CD14-positive monocyte (primary cell): ENCODE measurements around the gene FAM131A. TPM values are rescaled to one million over a fixed set of nuclear protein-coding genes. Genes with fewer than 3 reads are reported as not detected.

Experiments used
- DNase-seq, 3 donors: peaks; one replicate each; pipeline ENCODE4 v3.0.0-alpha.2; 2011 to 2022
- H2AFZ ChIP-seq: 2 replicates; pipeline ENCODE4 v1.6.0; 2012; ENCODE audit warnings: mild to moderate bottlenecking, low read depth, low read length, inconsistent platforms; ENCODE audit not compliant: insufficient read depth, poor library complexity, severe bottlenecking
- H3K27ac ChIP-seq, 2 donors: 1 replicate in 1 of 2; 2 replicates in 1 of 2; pipeline ENCODE4 v1.5.1; 2012 to 2013; ENCODE audit warnings: low read length in 2 of 2, control low read depth in 1 of 2, inconsistent platforms in 1 of 2, low read depth in 1 of 2, mild to moderate bottlenecking in 1 of 2
- H3K27me3 ChIP-seq, 2 donors: one replicate each; pipeline versions ENCODE4 v1.6.0 to v1.6.1; 2011 to 2013; ENCODE audit warnings: low read length in 2 of 2; ENCODE audit not compliant: control insufficient read depth in 2 of 2, insufficient read depth in 2 of 2
- H3K36me3 ChIP-seq, 2 donors: replicated peaks in 1 of 2; 1 replicate in 1 of 2; 2 replicates in 1 of 2; pipeline versions ENCODE4 v1.5.1 to v1.6.1; 2012 to 2013; ENCODE audit warnings: low read length in 2 of 2, control low read depth in 1 of 2, inconsistent platforms in 1 of 2, mild to moderate bottlenecking in 1 of 2; ENCODE audit not compliant: insufficient read depth in 2 of 2, control insufficient read depth in 1 of 2
- H3K4me1 ChIP-seq, 2 donors: 1 replicate in 1 of 2; 2 replicates in 1 of 2; pipeline versions ENCODE4 v1.5.1 to v1.6.1; 2012 to 2013; ENCODE audit warnings: low read length in 2 of 2, control low read depth in 1 of 2, inconsistent platforms in 1 of 2, mild to moderate bottlenecking in 1 of 2, moderate library complexity in 1 of 2; ENCODE audit not compliant: insufficient read depth in 2 of 2, control insufficient read depth in 1 of 2
- H3K4me2 ChIP-seq: replicated peaks from 2 replicates; pipeline ENCODE3; 2012; ENCODE audit warnings: low read length, moderate library complexity, mild to moderate bottlenecking; ENCODE audit not compliant: poor library complexity, severe bottlenecking; ENCODE audit errors: extremely low read depth
- H3K4me3 ChIP-seq, 3 experiments: fragments of 200-600 bp in 1 of 3; sonication (generic) in 1 of 3; replicated peaks in 1 of 3; 1 replicate in 2 of 3; 2 replicates in 1 of 3; pipeline ENCODE4 v1.5.1; 2011 to 2013; ENCODE audit warnings: low read length in 3 of 3, mild to moderate bottlenecking in 3 of 3, control low read depth in 2 of 3, low read depth in 2 of 3, inconsistent platforms in 1 of 3, moderate library complexity in 1 of 3
- H3K79me2 ChIP-seq: 2 replicates; pipeline ENCODE4 v1.6.0; 2012; ENCODE audit warnings: mild to moderate bottlenecking, control low read depth, inconsistent platforms, low read length, moderate library complexity; ENCODE audit not compliant: insufficient read depth
- H3K9ac ChIP-seq: 2 replicates; pipeline ENCODE4 v1.6.0; 2017; ENCODE audit warnings: low read length, mild to moderate bottlenecking; ENCODE audit not compliant: insufficient read depth, poor library complexity, severe bottlenecking
- H3K9me3 ChIP-seq, 2 donors: replicated peaks in 1 of 2; 1 replicate in 1 of 2; 2 replicates in 1 of 2; pipeline versions ENCODE4 v1.5.1 to v1.6.1; 2012 to 2013; ENCODE audit warnings: low read length in 2 of 2, control low read depth in 1 of 2; ENCODE audit not compliant: control insufficient read depth in 1 of 2, insufficient read depth in 1 of 2
- H4K20me1 ChIP-seq: 2 replicates; pipeline ENCODE4 v1.6.0; 2012; ENCODE audit warnings: mild to moderate bottlenecking, low read length, control low read depth, moderate library complexity; ENCODE audit not compliant: insufficient read depth
- H3K27ac Mint-ChIP-seq, 7 donors: one replicate each; pipeline ENCODE4 v1.8.0; 2020; ENCODE audit warnings: mild to moderate bottlenecking in 7 of 7, mixed read lengths in 7 of 7, moderate library complexity in 6 of 7, inconsistent platforms in 2 of 7
- H3K27me3 Mint-ChIP-seq, 3 donors: one replicate each; pipeline ENCODE4 v1.8.0; 2021 to 2022; ENCODE audit warnings: low read depth in 3 of 3, mild to moderate bottlenecking in 3 of 3, mixed read lengths in 3 of 3, moderate library complexity in 3 of 3, inconsistent platforms in 1 of 3
- H3K36me3 Mint-ChIP-seq, 2 donors: one replicate each; pipeline ENCODE4 v1.8.0; 2020; ENCODE audit warnings: mixed read lengths in 2 of 2, inconsistent platforms in 1 of 2, mild to moderate bottlenecking in 1 of 2
- H3K4me1 Mint-ChIP-seq: one replicate; pipeline ENCODE4 v1.8.0; 2020; ENCODE audit warnings: mild to moderate bottlenecking, mixed read lengths
- H3K4me3 Mint-ChIP-seq, 2 donors: one replicate each; pipeline ENCODE4 v1.8.0; 2020; ENCODE audit warnings: mild to moderate bottlenecking in 2 of 2, mixed read lengths in 2 of 2, moderate library complexity in 1 of 2
- H3K9me3 Mint-ChIP-seq, 7 donors: one replicate each; pipeline ENCODE4 v1.8.0; 2020 to 2022; ENCODE audit warnings: mixed read lengths in 7 of 7, mild to moderate bottlenecking in 6 of 7, moderate library complexity in 6 of 7, inconsistent platforms in 2 of 7
- CTCF ChIP-seq: fragments of 200-600 bp; IDR thresholded peaks from one replicate; pipeline ENCODE4 v1.8.0; 2022; ENCODE audit warnings: antibody characterized with exemption, mild to moderate bottlenecking
- WGBS: methylation state at CpG from one replicate; pipeline ENCODE4 v1.1.5; 2013; ENCODE audit warnings: missing lambda C conversion rate; ENCODE audit not compliant: insufficient coverage; 5-methylcytosine and 5-hydroxymethylcytosine counted together
- intact Hi-C, 2 donors: fragments of 100-400 bp; cut with micrococcal nuclease; formaldehyde crosslinking; loops; one replicate each; pipeline versions ENCODE4 v1.15.0 to v1.15.1; 2023
- polyA plus RNA-seq, 3 donors: library from polyadenylated mRNA; depleted of rRNA in 1 of 3; unstranded in 2 of 3; stranded (reverse) in 1 of 3; fragments of 300-500 nt in 2 of 3; fragments of >200 nt in 1 of 3; fragmentation: Illumina TruSeq in 2 of 3; gene quantifications; 1 replicate in 2 of 3; 2 replicates in 1 of 3; pipeline ENCODE4 v1.2.3, GENCODE V29; 2012 to 2021

The FAM131A gene
- polyA plus RNA-seq, 3 donors = 5.8 to 30.6 (median 7.7) TPM

GRCh38 chr3:184366619-184367289 is 29.4 kb downstream of the FAM131A start:
- peaks cover 30% of the 10 kb centered on the region for H3K4me1 Mint-ChIP-seq
- intact Hi-C loops = loop anchor here in 1 of 2 donors (2.0 kb wide), 1 partner anchor 178 kb away; no protein-coding TSS in a partner anchor

GRCh38 chr3:184368116-184368515 is 30.7 kb downstream of the FAM131A start:
- H3K27me3 ChIP-seq = no peaks in the 10 kb centered on the region
- no peak overlapping the region for H3K4me3 Mint-ChIP-seq
- H3K9ac ChIP-seq = no peak overlapping the region
- no peak for TF ChIP-seq CTCF
- H2AFZ ChIP-seq = no peak overlapping the region
- 86% methylated on average over 8 of the region's 9 CpGs for WGBS
- peaks cover 2 to 9% (median 6%) of the 10 kb centered on the region in 3 donors for H3K27me3 Mint-ChIP-seq
- intact Hi-C loops = no loop called here
- H3K4me1 ChIP-seq = peaks cover 8 to 19% of the 10 kb centered on the region in 2 donors
- peaks cover 17 to 48% of the 10 kb centered on the region in 2 donors for H3K36me3 ChIP-seq
- no peak for DNase-seq
- H3K4me3 ChIP-seq = no peak overlapping the region
- H3K4me1 Mint-ChIP-seq = peaks cover 25% of the 10 kb centered on the region
- peaks cover 0 to 2% (median 0%) of the 10 kb centered on the region in 7 donors for H3K9me3 Mint-ChIP-seq
- peaks cover 18% of the 10 kb centered on the region for H3K79me2 ChIP-seq
- no peak overlapping the region for H3K27ac ChIP-seq
- H3K27ac Mint-ChIP-seq = no peak overlapping the region
- H3K9me3 ChIP-seq = no peaks in the 10 kb centered on the region
- H3K36me3 Mint-ChIP-seq = peaks cover 41 to 44% of the 10 kb centered on the region in 2 donors
- no peak overlapping the region for H3K4me2 ChIP-seq
- no peaks in the 10 kb centered on the region for H4K20me1 ChIP-seq

More at GRCh38 chr3:184366619-184367289, 29.4 kb downstream of the FAM131A start:
- H3K4me1 ChIP-seq = peaks cover 15 to 32% of the 10 kb centered on the region in 2 donors
- no peak overlapping the region for H3K4me2 ChIP-seq
- H3K9me3 Mint-ChIP-seq = peaks cover 0 to 2% (median 0%) of the 10 kb centered on the region in 7 donors
- H3K9ac ChIP-seq = no peak overlapping the region
- H3K36me3 ChIP-seq = peaks cover 17 to 48% of the 10 kb centered on the region in 2 donors
- H3K27me3 ChIP-seq = no peaks in the 10 kb centered on the region
- H3K27ac Mint-ChIP-seq = peak overlapping the region in 2 of 7 donors; percentile 65 to 71
- H2AFZ ChIP-seq = no peak overlapping the region
- H3K4me3 ChIP-seq = no peak overlapping the region
- H3K9me3 ChIP-seq = no peaks in the 10 kb centered on the region
- H3K27ac ChIP-seq = no peak overlapping the region
- peaks cover 18% of the 10 kb centered on the region for H3K79me2 ChIP-seq
- H3K36me3 Mint-ChIP-seq = peaks cover 41 to 44% of the 10 kb centered on the region in 2 donors
- H3K27me3 Mint-ChIP-seq = peaks cover 0 to 4% (median 0%) of the 10 kb centered on the region in 3 donors
- WGBS = no CpG with 5 or more reads among the region's 5 CpGs
- no peak for TF ChIP-seq CTCF
- no peak overlapping the region for H3K4me3 Mint-ChIP-seq
- no peaks in the 10 kb centered on the region for H4K20me1 ChIP-seq
- no peak for DNase-seq
